Caco-2 (cell line): ENCODE results near the gene LLCFC1. TPM values are rescaled to one million over a fixed set of nuclear protein-coding genes. Genes with fewer than 3 reads are reported as not detected.

Experiments used
- Bru-seq: library from RNA; stranded (reverse); fragments of 400-500 nt; gene quantifications from one replicate; lab custom pipeline; 2021; lab: Mats Ljungman, UMichigan
- BruChase-seq, 2 experiments: library from RNA; stranded (reverse); fragments of 400-500 nt; gene quantifications; one replicate each; lab custom pipeline; 2021; lab: Mats Ljungman, UMichigan
- BruUV-seq: library from RNA; stranded (reverse); fragments of 400-500 nt; replicated peaks from 2 replicates; lab custom pipeline; 2021; lab: Mats Ljungman, UMichigan
- CTCF ChIA-PET: fragments of 300-600 bp; sonication (Branson Sonifier 250); formaldehyde crosslinking; loops from one replicate; lab custom pipeline; 2022; ENCODE audit warnings: antibody characterized with exemption; lab: Charles Lee
- POLR2A ChIA-PET: fragments of 300-600 bp; sonication (Branson Sonifier 250); formaldehyde crosslinking; loops from one replicate; lab custom pipeline; 2022; ENCODE audit warnings: antibody characterized with exemption; lab: Charles Lee
- DNase-seq, 2 experiments: peaks; one replicate each; pipeline versions ENCODE4 v3.0.0 to v3.0.0-alpha.2; 2020 to 2022
- H3K27me3 ChIP-seq: replicated peaks from 2 replicates; pipeline ENCODE4 v1.6.0; 2011; ENCODE audit warnings: low read length; ENCODE audit not compliant: control insufficient read depth, insufficient read depth
- H3K36me3 ChIP-seq: 2 replicates; pipeline ENCODE4 v1.5.1; 2011; ENCODE audit warnings: low read length; ENCODE audit not compliant: control insufficient read depth, insufficient read depth
- H3K4me1 ChIP-seq: fragments of 250-450 bp; sonication (Bioruptor Pico); 2 replicates; pipeline ENCODE4 v1.5.1; 2020; ENCODE audit warnings: mild to moderate bottlenecking
- H3K4me3 ChIP-seq: 2 replicates; pipeline ENCODE4 v1.5.1; 2011; ENCODE audit warnings: low read depth, mild to moderate bottlenecking, control low read depth, low read length
- H3K9me3 ChIP-seq: fragments of 250-450 bp; sonication (Bioruptor Pico); 2 replicates; pipeline ENCODE4 v1.5.1; 2020; ENCODE audit warnings: mild to moderate bottlenecking, moderate library complexity
- H3K27ac Mint-ChIP-seq: one replicate; pipeline ENCODE4 v1.8.0; 2022; ENCODE audit warnings: mixed read lengths; ENCODE audit not compliant: unreplicated experiment
- H3K27me3 Mint-ChIP-seq: one replicate; pipeline ENCODE4 v1.8.0; 2022; ENCODE audit warnings: mixed read lengths; ENCODE audit not compliant: insufficient read depth, unreplicated experiment
- H3K36me3 Mint-ChIP-seq: one replicate; pipeline ENCODE4 v1.8.0; 2022; ENCODE audit warnings: mild to moderate bottlenecking, mixed read lengths; ENCODE audit not compliant: insufficient read depth, unreplicated experiment
- H3K4me1 Mint-ChIP-seq: one replicate; pipeline ENCODE4 v1.8.0; 2022; ENCODE audit warnings: low read depth, mixed read lengths; ENCODE audit not compliant: unreplicated experiment
- H3K4me3 Mint-ChIP-seq: one replicate; pipeline ENCODE4 v1.8.0; 2022; ENCODE audit warnings: mild to moderate bottlenecking, moderate library complexity, mixed read lengths; ENCODE audit not compliant: unreplicated experiment
- H3K9me3 Mint-ChIP-seq: one replicate; pipeline ENCODE4 v1.8.0; 2022; ENCODE audit warnings: mixed read lengths; ENCODE audit not compliant: unreplicated experiment
- intact Hi-C: fragments of 100-400 bp; cut with micrococcal nuclease; formaldehyde crosslinking; loops from one replicate; pipeline ENCODE4 v1.10.0; 2022; ENCODE audit not compliant: unreplicated experiment
- long read RNA-seq: library from polyadenylated mRNA; stranded (forward); transcript quantifications from one replicate; pipeline ENCODE4 v2.0.0, GENCODE V29; 2022
- total RNA-seq: library from RNA; stranded (reverse); gene quantifications from 2 replicates; pipeline ENCODE4 v1.2.3, GENCODE V29; 2022
- TF ChIP-seq, protein P1 (sequence below), 2 experiments: fragments of 200-600 bp in 1 of 2; IDR thresholded peaks; 1 replicate in 1 of 2; 2 replicates in 1 of 2; pipeline versions ENCODE4 v1.5.1 to v1.8.0; 2011 to 2022; ENCODE audit warnings: antibody characterized with exemption in 1 of 2, control low read depth in 1 of 2, inconsistent platforms in 1 of 2, low read depth in 1 of 2, low read length in 1 of 2, mild to moderate bottlenecking in 1 of 2, moderate library complexity in 1 of 2; ENCODE audit not compliant: insufficient read depth in 1 of 2, severe bottlenecking in 1 of 2, unreplicated experiment in 1 of 2

The LLCFC1 gene
- total RNA-seq (not detected in 2 replicates), Bru-seq, nascent RNA (not detected), BruChase-seq, experiment 1, labeled RNA remaining after a 2-hour chase (not detected), BruChase-seq, experiment 2, labeled RNA remaining after a 6-hour chase (not detected)
- long read RNA-seq = 0 reads

- Histone ChIP-seq H3K9me3 (no peaks in the 10 kb centered on the region), H3K27me3 (no peaks in the 10 kb centered on the region), H3K4me3 (no peak within 1 kb of the TSS), H3K4me1 (no peaks in the 10 kb centered on the region), H3K36me3 (no peaks in the 10 kb centered on the region)
- intact Hi-C loops = loop anchor here (1.0 kb wide), 1 partner anchor 58 kb away; no protein-coding TSS in a partner anchor
- DNase-seq = peak; percentile 56 to 60
- no peak within 1 kb of the TSS for H3K4me3 Mint-ChIP-seq
- H3K9me3 Mint-ChIP-seq = no peaks in the 10 kb centered on the region
- H3K27ac Mint-ChIP-seq = no peak within 1 kb of the TSS
- ChIA-PET POLR2A (no interaction called here), CTCF (interaction anchor here (0.9 kb wide), 1 partner anchor 276 kb away, joined by 4 read pairs; no protein-coding TSS in a partner anchor)
- TF ChIP-seq, protein P1, sequence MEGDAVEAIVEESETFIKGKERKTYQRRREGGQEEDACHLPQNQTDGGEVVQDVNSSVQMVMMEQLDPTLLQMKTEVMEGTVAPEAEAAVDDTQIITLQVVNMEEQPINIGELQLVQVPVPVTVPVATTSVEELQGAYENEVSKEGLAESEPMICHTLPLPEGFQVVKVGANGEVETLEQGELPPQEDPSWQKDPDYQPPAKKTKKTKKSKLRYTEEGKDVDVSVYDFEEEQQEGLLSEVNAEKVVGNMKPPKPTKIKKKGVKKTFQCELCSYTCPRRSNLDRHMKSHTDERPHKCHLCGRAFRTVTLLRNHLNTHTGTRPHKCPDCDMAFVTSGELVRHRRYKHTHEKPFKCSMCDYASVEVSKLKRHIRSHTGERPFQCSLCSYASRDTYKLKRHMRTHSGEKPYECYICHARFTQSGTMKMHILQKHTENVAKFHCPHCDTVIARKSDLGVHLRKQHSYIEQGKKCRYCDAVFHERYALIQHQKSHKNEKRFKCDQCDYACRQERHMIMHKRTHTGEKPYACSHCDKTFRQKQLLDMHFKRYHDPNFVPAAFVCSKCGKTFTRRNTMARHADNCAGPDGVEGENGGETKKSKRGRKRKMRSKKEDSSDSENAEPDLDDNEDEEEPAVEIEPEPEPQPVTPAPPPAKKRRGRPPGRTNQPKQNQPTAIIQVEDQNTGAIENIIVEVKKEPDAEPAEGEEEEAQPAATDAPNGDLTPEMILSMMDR (IDR thresholded peaks at IDR 0.05; ENCODE audit: insufficient read depth in 1 of 2, low read depth in 1 of 2, low read length in 1 of 2, severe bottlenecking in 1 of 2, unreplicated experiment in 1 of 2) = peak; percentile 43 to 62
- BruUV-seq = no TSS peak
- no peaks in the 10 kb centered on the region for H3K27me3 Mint-ChIP-seq
- H3K36me3 Mint-ChIP-seq = no peaks in the 10 kb centered on the region
- H3K4me1 Mint-ChIP-seq = peaks cover 18% of the 10 kb centered on the region
Measured at GRCh38 chr7:142939226-142939910, at the start of gene LLCFC1. Gene LLCFC1, plus strand, starts transcription at chr7:142939484. Its CDS starts 138 bp downstream, at chr7:142939622.

DNA sequence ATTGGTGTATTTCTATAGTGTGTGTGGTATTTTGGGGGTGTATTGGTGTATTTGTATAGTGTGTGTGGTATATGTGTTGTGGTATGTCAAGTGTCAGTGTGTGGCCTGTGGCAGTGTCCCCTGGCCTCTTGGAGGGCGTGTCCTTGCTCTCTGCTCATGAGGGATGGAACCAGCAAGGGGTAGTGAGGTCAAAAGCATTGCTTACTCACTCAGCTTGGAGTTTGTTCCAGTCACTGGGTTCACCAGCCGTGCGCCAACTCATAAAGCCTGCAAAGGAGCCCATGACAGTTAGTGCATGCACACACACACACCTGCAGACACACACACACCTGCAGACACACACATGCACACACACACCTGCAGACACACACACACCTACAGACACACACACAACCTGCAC is 49.5 kb upstream of the LLCFC1 start:
- no peaks in the 10 kb centered on the region for H3K27me3 Mint-ChIP-seq
- ChIA-PET POLR2A (no interaction called here), CTCF (interaction anchor here (0.6 kb wide), 1 partner anchor 247 kb away, joined by 3 read pairs; no protein-coding TSS in a partner anchor)
- H3K36me3 Mint-ChIP-seq = no peaks in the 10 kb centered on the region
- BruUV-seq = no TSS peak
- no peak for DNase-seq
- intact Hi-C loops = no loop called here
- TF ChIP-seq, protein P1 (IDR thresholded peaks at IDR 0.05; ENCODE audit: insufficient read depth in 1 of 2, low read depth in 1 of 2, low read length in 1 of 2, severe bottlenecking in 1 of 2, unreplicated experiment in 1 of 2) = no peak
- peaks cover 10% of the 10 kb centered on the region for H3K9me3 Mint-ChIP-seq
- H3K27ac Mint-ChIP-seq = no peak overlapping the region
- no peaks in the 10 kb centered on the region for H3K36me3 ChIP-seq
- no peaks in the 10 kb centered on the region for H3K9me3 ChIP-seq
- H3K27me3 ChIP-seq = no peaks in the 10 kb centered on the region
- H3K4me1 Mint-ChIP-seq = peaks cover 20% of the 10 kb centered on the region
- peaks cover 26% of the 10 kb centered on the region for H3K4me1 ChIP-seq
- H3K4me3 Mint-ChIP-seq = no peak overlapping the region
- no peak overlapping the region for H3K4me3 ChIP-seq

- H3K4me1 Mint-ChIP-seq = peaks cover 30% of the 10 kb centered on the region
- no peak overlapping the region for H3K27ac Mint-ChIP-seq
- Histone ChIP-seq H3K4me1 (peaks cover 28% of the 10 kb centered on the region), H3K4me3 (no peak overlapping the region), H3K9me3 (no peaks in the 10 kb centered on the region), H3K36me3 (no peaks in the 10 kb centered on the region), H3K27me3 (no peaks in the 10 kb centered on the region)
- H3K4me3 Mint-ChIP-seq = no peak overlapping the region
- no peaks in the 10 kb centered on the region for H3K27me3 Mint-ChIP-seq
- intact Hi-C loops = no loop called here
- no peaks in the 10 kb centered on the region for H3K36me3 Mint-ChIP-seq
- no peak for DNase-seq
- TF ChIP-seq, protein P1 (IDR thresholded peaks at IDR 0.05; ENCODE audit: insufficient read depth in 1 of 2, low read depth in 1 of 2, low read length in 1 of 2, severe bottlenecking in 1 of 2, unreplicated experiment in 1 of 2) = no peak
- POLR2A ChIA-PET = no interaction called here
- no TSS peak for BruUV-seq
- CTCF ChIA-PET = interaction anchor here (0.6 kb wide), 1 partner anchor 518 kb away, joined by 4 read pairs; the partner anchor contains the start of gene EPHA1
- H3K9me3 Mint-ChIP-seq = peaks cover 10% of the 10 kb centered on the region
Measured at GRCh38 chr7:142890874-142891485, 48.3 kb upstream of the LLCFC1 start.
